Brain microvascular endothelial cell (primary cell): ENCODE data around the gene SPECC1L.
A peak's percentile ranks its signal among the peaks of the same experiment; 100 is the strongest.

Source experiments
- DNase-seq: peaks from one replicate; pipeline ENCODE4 v3.0.0-alpha.2; 2020
- H3K27ac ChIP-seq: fragments of 250-450 bp; sonication (Bioruptor Pico); 2 replicates; pipeline ENCODE4 v1.5.1; 2020; ENCODE audit warnings: mild to moderate bottlenecking, moderate library complexity
- H3K27me3 ChIP-seq: fragments of 250-450 bp; sonication (Bioruptor Pico); replicated peaks from 2 replicates; pipeline ENCODE4 v1.5.1; 2020; ENCODE audit warnings: mild to moderate bottlenecking
- H3K36me3 ChIP-seq: fragments of 250-450 bp; sonication (Bioruptor Pico); replicated peaks from 2 replicates; pipeline ENCODE4 v1.5.1; 2020; ENCODE audit warnings: mild to moderate bottlenecking
- H3K4me3 ChIP-seq: 2 replicates; pipeline ENCODE4 v1.5.1; 2011; ENCODE audit warnings: low read depth, mild to moderate bottlenecking, control low read depth, low read length, moderate library complexity
- CTCF ChIP-seq: IDR thresholded peaks from 2 replicates; pipeline ENCODE4 v1.5.1; 2011; ENCODE audit warnings: low read depth, mild to moderate bottlenecking, moderate library complexity, low read length, control low read depth, inconsistent platforms; ENCODE audit errors: missing control alignments
- in situ Hi-C: cut with HindIII; loops from 2 replicates; pipeline ENCODE4 v1.10.0; 2017; ENCODE audit warnings: low sequenced_read_pairs, low pct_ligation_motif_present

Gene SPECC1L

GRCh38 chr22:24321999-24322398, 51.4 kb downstream of the SPECC1L start:
- no peak for DNase-seq
- peaks cover 23% of the 10 kb centered on the region for H3K36me3 ChIP-seq

GRCh38 chr22:24322522-24322921, 51.9 kb downstream of the SPECC1L start:
- no peaks in the 10 kb centered on the region for H3K27me3 ChIP-seq
- H3K4me3 ChIP-seq = no peak overlapping the region
- in situ Hi-C loops = no loop called here
- no peak overlapping the region for H3K27ac ChIP-seq
- DNase-seq = no peak
- H3K36me3 ChIP-seq = peaks cover 23% of the 10 kb centered on the region
- TF ChIP-seq CTCF = no peak

More at GRCh38 chr22:24321999-24322398, 51.4 kb downstream of the SPECC1L start:
- in situ Hi-C loops = no loop called here
- no peak for TF ChIP-seq CTCF
- H3K27ac ChIP-seq = no peak overlapping the region
- H3K4me3 ChIP-seq = no peak overlapping the region
- H3K27me3 ChIP-seq = no peaks in the 10 kb centered on the region

GRCh38 chr22:24323233-24323632, 52.6 kb downstream of the SPECC1L start:
- TF ChIP-seq CTCF = no peak
- Histone ChIP-seq H3K36me3 (peaks cover 23% of the 10 kb centered on the region), H3K27me3 (no peaks in the 10 kb centered on the region), H3K4me3 (no peak overlapping the region), H3K27ac (no peak overlapping the region)
- no peak for DNase-seq
- in situ Hi-C loops = no loop called here

DNA sequence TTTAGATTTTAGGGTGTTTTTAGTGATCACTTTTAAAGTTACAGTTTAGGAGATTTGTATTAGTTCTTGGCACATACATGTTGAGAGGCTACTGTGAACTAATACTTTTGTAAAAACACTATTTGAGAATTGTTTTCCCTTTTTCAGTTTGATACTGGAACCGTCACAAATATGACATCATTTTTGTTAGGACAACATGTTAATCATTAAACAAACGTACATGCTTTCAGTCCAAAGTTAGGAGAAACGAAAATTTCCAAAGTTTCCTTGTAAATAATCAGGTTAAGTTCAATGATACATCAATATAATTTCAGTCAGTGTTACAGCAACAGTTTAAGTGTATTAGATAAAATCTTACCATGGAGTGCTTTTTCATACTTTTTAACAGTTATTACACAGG, 53.1 kb downstream of the SPECC1L start:
- TF ChIP-seq CTCF = no peak
- H3K36me3 ChIP-seq = peaks cover 23% of the 10 kb centered on the region
- no peak for DNase-seq
- in situ Hi-C loops = no loop called here
- no peak overlapping the region for H3K27ac ChIP-seq
- no peaks in the 10 kb centered on the region for H3K27me3 ChIP-seq
- no peak overlapping the region for H3K4me3 ChIP-seq

GRCh38 chr22:24324137-24324536, 53.5 kb downstream of the SPECC1L start:
- Histone ChIP-seq H3K27me3 (no peaks in the 10 kb centered on the region), H3K4me3 (no peak overlapping the region), H3K36me3 (peaks cover 23% of the 10 kb centered on the region), H3K27ac (no peak overlapping the region)
- DNase-seq = no peak
- in situ Hi-C loops = no loop called here
- TF ChIP-seq CTCF = no peak

DNA sequence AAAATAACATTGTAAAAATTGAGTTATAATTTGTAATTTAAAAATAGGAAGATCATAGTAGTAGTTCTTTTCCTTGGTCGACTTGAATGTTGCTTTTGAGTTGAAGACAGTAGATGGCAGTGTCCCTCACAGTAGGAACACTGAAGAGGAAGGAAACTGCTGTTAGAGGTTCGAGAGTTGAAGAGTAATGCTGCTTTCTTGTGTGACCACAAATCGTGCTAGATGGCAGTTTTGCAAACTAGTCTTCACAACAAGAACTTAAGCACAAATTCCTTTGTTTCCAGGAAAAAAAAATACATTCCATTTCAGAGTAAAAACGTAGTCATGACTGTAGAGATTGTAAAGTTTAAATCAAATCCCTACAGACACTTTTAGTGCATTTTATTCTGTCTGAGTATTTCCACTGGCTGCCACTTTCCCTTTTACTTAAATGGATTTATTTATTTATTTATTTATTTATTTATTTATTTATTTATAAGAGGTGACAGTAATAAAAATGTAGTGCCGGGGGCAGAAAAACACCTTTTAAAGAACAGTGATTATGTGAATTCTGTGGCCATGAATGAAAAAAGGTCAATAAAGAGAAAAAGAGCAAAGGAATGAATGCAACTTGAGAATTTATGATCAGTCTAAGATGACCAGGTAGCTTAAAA, 54.6 kb downstream of the SPECC1L start:
- TF ChIP-seq CTCF = peak; percentile 75
- in situ Hi-C loops = loop anchor here (25.0 kb wide), 1 partner anchor 187 kb away; no protein-coding TSS in a partner anchor
- no peak overlapping the region for H3K4me3 ChIP-seq
- no peaks in the 10 kb centered on the region for H3K27me3 ChIP-seq
- DNase-seq = peak; percentile 73
- no peak overlapping the region for H3K27ac ChIP-seq
- H3K36me3 ChIP-seq = peaks cover 26% of the 10 kb centered on the region
